RWPE2 (cell line): ENCODE data around the gene DGCR8.

Experiments used
- ATAC-seq: fragments of 200-7000 bp; cut with Tn5 transposase; 3 replicates; pipeline ENCODE4 v1.9.1; 2021; ENCODE audit warnings: low read depth
- DNase-seq: peaks from one replicate; pipeline ENCODE4 v3.0.0-alpha.2; 2020; ENCODE audit warnings: low spot score
- H3K27ac ChIP-seq: fragments of 450-650 bp; 2 replicates; pipeline ENCODE4 v1.5.1; 2017; ENCODE audit warnings: mild to moderate bottlenecking; ENCODE audit not compliant: poor library complexity, severe bottlenecking
- H3K27me3 ChIP-seq: fragments of 250-450 bp; sonication (Bioruptor Pico); 2 replicates; pipeline ENCODE4 v1.5.1; 2021; ENCODE audit warnings: mild to moderate bottlenecking, moderate library complexity; ENCODE audit not compliant: insufficient read depth, poor library complexity, severe bottlenecking
- H3K36me3 ChIP-seq: fragments of 250-450 bp; sonication (Bioruptor Pico); 2 replicates; pipeline ENCODE4 v1.5.1; 2020; ENCODE audit warnings: low read depth, mild to moderate bottlenecking, moderate library complexity
- H3K4me1 ChIP-seq: fragments of 250-450 bp; sonication (Bioruptor Pico); 2 replicates; pipeline ENCODE4 v1.5.1; 2021; ENCODE audit warnings: mild to moderate bottlenecking, moderate library complexity; ENCODE audit not compliant: insufficient read depth, poor library complexity, severe bottlenecking
- H3K4me3 ChIP-seq: fragments of 250-450 bp; sonication (Bioruptor Pico); 2 replicates; pipeline ENCODE4 v1.5.1; 2021; ENCODE audit warnings: mild to moderate bottlenecking, moderate library complexity; ENCODE audit not compliant: severe bottlenecking
- H3K9me3 ChIP-seq: fragments of 250-450 bp; sonication (Bioruptor Pico); 2 replicates; pipeline ENCODE4 v1.5.1; 2021; ENCODE audit warnings: mild to moderate bottlenecking, moderate library complexity; ENCODE audit not compliant: severe bottlenecking
- TF ChIP-seq, protein P1 (sequence below): fragments of 450-650 bp; IDR thresholded peaks from one replicate; pipeline ENCODE4 v1.5.1; 2017; ENCODE audit warnings: mild to moderate bottlenecking, moderate library complexity; ENCODE audit not compliant: poor library complexity, severe bottlenecking

The DGCR8 gene

DNA sequence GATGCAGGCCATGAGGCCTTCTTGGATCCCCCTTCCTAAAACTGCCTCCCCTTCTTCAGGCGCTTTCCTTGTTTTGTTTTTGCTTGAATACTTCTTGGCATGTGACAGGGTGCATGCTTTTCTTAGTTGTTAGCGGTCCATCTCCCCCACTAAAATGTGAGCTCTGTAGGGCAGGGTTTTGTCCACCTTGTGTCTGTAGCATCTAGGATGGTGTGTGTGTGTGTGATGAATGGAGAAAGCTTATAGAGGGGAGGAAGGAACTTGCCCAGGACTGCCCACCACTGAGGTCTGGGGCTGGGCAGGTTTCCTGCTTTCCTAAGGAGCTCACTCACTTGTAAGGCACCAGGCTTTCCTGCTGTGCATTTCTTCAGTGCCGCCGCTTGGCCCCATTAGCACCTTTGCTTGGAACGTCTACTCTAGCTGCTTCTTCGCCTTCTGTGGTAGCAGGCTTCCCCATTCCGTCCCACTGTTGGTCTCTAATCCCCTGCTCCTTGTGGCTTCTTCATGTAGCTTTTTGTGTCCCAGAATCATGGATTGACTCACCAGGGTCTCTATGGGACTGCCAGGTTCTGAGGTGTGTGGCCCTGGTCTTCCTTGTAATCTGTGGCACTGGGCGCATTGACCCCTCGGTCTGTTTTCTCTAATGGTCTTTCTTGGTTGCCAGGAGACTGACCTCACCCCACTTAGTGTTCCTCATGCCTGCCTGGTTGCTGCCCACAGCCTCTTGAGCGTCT, 3.3 kb downstream of the DGCR8 start:
- Histone ChIP-seq H3K27ac (no peak overlapping the region), H3K36me3 (peaks cover 68% of the 10 kb centered on the region), H3K4me1 (peaks cover 3% of the 10 kb centered on the region), H3K4me3 (no peak overlapping the region), H3K27me3 (no peaks in the 10 kb centered on the region), H3K9me3 (peaks cover 4% of the 10 kb centered on the region)
- DNase-seq (no peak), ATAC-seq (no peak)
- TF ChIP-seq, protein P1, sequence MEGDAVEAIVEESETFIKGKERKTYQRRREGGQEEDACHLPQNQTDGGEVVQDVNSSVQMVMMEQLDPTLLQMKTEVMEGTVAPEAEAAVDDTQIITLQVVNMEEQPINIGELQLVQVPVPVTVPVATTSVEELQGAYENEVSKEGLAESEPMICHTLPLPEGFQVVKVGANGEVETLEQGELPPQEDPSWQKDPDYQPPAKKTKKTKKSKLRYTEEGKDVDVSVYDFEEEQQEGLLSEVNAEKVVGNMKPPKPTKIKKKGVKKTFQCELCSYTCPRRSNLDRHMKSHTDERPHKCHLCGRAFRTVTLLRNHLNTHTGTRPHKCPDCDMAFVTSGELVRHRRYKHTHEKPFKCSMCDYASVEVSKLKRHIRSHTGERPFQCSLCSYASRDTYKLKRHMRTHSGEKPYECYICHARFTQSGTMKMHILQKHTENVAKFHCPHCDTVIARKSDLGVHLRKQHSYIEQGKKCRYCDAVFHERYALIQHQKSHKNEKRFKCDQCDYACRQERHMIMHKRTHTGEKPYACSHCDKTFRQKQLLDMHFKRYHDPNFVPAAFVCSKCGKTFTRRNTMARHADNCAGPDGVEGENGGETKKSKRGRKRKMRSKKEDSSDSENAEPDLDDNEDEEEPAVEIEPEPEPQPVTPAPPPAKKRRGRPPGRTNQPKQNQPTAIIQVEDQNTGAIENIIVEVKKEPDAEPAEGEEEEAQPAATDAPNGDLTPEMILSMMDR = no peak

DNA sequence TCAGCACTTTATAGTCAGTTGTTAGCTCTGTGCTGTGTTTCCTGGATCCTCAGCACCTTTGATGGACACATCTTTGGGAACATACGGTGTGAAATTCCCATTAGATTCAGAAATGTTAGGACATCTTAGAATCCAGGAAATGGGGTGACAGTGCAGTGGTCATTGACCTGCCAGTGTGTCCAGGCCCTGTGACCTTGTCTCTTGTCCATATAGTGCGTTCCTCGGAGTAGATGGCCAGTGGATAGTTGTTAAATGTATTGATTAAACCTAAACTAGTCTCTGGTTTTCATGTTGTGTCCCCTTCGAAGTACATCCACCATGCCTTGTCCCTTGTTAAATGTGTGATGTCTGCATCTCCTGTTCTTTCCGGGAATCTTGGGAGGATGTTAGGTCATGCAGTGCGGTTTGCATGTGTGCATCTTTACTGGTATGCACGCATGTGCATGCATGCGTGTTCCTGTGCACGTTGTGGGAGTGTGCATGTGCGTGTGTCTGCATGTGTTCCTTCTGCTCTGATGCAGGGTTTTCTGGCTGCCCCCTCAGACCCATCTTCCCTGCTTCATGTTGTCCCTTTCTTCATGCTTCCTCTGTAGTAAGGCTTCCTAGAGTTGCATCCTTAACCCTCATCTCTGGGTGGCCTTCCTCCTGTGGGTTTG, 4.0 kb downstream of the DGCR8 start:
- peaks cover 75% of the 10 kb centered on the region for H3K36me3 ChIP-seq
- DNase-seq = no peak
- no peak for ATAC-seq
- TF ChIP-seq, protein P1 = no peak
- H3K9me3 ChIP-seq = peaks cover 4% of the 10 kb centered on the region
- no peaks in the 10 kb centered on the region for H3K27me3 ChIP-seq
- H3K4me3 ChIP-seq = no peak overlapping the region
- no peak overlapping the region for H3K27ac ChIP-seq
- H3K4me1 ChIP-seq = peaks cover 3% of the 10 kb centered on the region

DNA sequence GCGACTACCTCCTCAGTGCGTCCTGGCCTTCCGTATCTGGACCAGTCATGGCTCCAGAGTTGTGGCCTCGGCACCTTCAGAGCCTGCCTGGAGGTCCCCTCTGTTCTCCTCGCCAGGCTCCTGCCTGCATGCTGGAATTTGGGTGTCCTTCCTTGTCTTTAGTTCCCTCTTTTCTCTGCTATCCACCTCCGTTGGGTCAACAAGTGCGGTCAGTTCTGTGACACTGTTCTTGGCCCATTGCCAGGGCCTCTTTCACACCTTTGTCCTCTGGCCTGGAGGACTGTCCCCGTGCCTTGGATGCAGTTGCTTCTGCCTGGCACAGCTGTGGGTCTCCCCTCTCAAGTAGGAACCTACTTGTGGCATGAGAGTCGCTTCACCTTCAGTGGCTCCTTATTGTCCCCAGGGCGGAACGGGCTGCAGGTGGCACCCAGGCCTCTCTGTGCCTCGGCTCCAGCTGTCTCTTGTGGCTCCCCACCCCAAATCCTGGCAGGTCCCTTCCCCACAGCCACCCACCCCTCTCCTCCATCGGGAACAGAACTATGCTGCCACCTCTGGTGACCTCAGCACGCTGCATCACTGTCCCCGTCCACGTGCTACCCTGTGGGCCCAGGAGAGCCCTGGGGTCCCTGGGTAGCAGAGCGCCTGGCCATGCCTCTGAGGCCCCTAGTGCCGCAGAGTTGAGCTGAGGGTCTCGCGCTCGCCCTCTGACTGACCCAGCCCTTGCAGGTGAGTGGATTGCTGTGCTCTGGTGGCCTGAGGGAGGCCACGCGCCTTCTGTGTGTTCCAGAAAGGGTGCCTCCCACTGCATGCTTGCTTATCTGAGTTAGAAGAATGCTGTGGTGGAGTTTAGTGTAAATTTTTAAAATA, 4.7 kb downstream of the DGCR8 start:
- H3K36me3 ChIP-seq = peaks cover 83% of the 10 kb centered on the region
- H3K4me1 ChIP-seq = peaks cover 3% of the 10 kb centered on the region
- TF ChIP-seq, protein P1 = peak; percentile 43
- no peak overlapping the region for H3K27ac ChIP-seq
- no peaks in the 10 kb centered on the region for H3K27me3 ChIP-seq
- ATAC-seq = no peak
- DNase-seq = no peak
- H3K9me3 ChIP-seq = peaks cover 4% of the 10 kb centered on the region
- no peak overlapping the region for H3K4me3 ChIP-seq

DNA sequence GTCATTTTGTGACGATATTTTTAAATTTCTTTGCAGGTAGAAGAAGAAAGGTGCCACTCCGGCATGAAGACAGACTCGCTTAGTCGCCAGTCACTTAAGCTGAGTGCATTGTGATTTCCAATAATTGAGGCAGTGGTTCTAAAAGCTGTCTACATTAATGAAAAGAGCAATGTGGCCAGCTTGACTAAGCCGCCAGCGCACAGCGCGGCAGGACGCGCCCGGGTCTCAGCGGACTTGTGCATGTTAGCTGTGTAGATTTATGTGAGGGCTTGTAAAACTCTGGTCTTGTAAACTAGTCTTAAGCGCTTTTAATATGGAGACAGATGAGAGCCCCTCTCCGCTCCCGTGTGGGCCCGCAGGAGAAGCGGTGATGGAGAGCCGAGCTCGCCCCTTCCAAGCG, 5.6 kb downstream of the DGCR8 start:
- H3K27me3 ChIP-seq = no peaks in the 10 kb centered on the region
- no peak overlapping the region for H3K27ac ChIP-seq
- H3K4me1 ChIP-seq = peaks cover 3% of the 10 kb centered on the region
- no peak overlapping the region for H3K4me3 ChIP-seq
- TF ChIP-seq, protein P1 = no peak
- H3K9me3 ChIP-seq = peaks cover 4% of the 10 kb centered on the region
- H3K36me3 ChIP-seq = peaks cover 92% of the 10 kb centered on the region
- no peak for DNase-seq
- no peak for ATAC-seq
